Measurements from ENCODE around the gene KY. TPM values are rescaled to one million over a fixed set of nuclear protein-coding genes. Genes with fewer than 3 reads are reported as not detected.

The KY gene
- total RNA-seq, 1 donor from 2014 or later, result 0.04 TPM

DNA sequence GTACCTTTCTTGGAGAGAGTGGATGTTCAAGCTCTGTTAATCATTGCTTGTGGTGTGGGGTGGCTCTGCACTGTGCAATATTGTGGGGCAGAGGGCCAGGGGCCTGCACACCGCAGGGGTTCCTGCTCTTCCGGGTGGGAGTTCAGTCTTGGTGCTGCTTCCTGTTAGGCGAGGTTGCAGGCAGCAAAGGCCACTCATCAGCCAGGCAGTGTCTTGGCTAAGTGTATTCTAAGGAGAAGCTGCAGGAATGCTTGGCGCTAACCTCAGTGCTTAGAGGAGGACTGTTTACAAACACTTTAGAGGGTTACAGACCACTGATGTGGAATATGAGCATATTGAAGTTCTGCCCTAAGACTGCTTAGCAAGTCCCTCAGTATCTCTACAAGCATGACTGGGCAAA is 83.2 kb downstream of the KY start:
- DNase-seq (ENCODE audit: low read depth), result peak; percentile 19
- Histone ChIP-seq H3K4me3 (ENCODE audit: low read depth, low read length) (no peak overlapping the region), H3K36me3 (ENCODE audit: control insufficient read depth, insufficient read depth, low read length) (no peaks in the 10 kb centered on the region), H3K27me3 (ENCODE audit: control insufficient read depth, insufficient read depth, low read length) (no peaks in the 10 kb centered on the region)
- TF ChIP-seq, protein P1, sequence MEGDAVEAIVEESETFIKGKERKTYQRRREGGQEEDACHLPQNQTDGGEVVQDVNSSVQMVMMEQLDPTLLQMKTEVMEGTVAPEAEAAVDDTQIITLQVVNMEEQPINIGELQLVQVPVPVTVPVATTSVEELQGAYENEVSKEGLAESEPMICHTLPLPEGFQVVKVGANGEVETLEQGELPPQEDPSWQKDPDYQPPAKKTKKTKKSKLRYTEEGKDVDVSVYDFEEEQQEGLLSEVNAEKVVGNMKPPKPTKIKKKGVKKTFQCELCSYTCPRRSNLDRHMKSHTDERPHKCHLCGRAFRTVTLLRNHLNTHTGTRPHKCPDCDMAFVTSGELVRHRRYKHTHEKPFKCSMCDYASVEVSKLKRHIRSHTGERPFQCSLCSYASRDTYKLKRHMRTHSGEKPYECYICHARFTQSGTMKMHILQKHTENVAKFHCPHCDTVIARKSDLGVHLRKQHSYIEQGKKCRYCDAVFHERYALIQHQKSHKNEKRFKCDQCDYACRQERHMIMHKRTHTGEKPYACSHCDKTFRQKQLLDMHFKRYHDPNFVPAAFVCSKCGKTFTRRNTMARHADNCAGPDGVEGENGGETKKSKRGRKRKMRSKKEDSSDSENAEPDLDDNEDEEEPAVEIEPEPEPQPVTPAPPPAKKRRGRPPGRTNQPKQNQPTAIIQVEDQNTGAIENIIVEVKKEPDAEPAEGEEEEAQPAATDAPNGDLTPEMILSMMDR (IDR thresholded peaks at IDR 0.05; ENCODE audit: insufficient read depth, low read length, poor library complexity, severe bottlenecking), result no peak

DNA sequence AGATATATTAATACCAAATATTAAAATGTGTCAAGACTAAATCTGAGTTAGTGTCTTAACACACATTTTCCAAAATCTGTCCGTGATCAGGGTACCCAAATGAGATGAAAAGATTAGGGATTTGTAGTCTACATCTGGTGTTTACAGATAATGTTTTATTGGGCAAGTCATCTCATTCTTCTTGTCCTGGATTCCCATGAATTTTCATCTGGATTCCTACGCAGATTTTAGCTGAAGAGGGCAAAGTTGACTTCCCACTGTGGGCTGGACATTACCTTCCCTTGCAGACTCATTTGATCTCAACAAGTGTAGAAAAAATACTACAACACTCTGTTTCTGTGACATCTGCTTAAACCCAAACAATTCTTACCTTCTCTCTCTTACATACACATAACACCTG is 85.8 kb downstream of the KY start:
- no peak for DNase-seq (ENCODE audit: low read depth)
- H3K27me3 ChIP-seq (ENCODE audit: control insufficient read depth, insufficient read depth, low read length), result no peaks in the 10 kb centered on the region
- no peaks in the 10 kb centered on the region for H3K36me3 ChIP-seq (ENCODE audit: control insufficient read depth, insufficient read depth, low read length)
- TF ChIP-seq, protein P1 (IDR thresholded peaks at IDR 0.05; ENCODE audit: insufficient read depth, low read length, poor library complexity, severe bottlenecking), result no peak
- H3K4me3 ChIP-seq (ENCODE audit: low read depth, low read length), result no peak overlapping the region

GRCh38 chr3:134563601-134564000 is 87.2 kb downstream of the KY start:
- no peaks in the 10 kb centered on the region for H3K27me3 ChIP-seq (ENCODE audit: control insufficient read depth, insufficient read depth, low read length)
- H3K4me3 ChIP-seq (ENCODE audit: low read depth, low read length), result no peak overlapping the region
- TF ChIP-seq, protein P1 (IDR thresholded peaks at IDR 0.05; ENCODE audit: insufficient read depth, low read length, poor library complexity, severe bottlenecking), result no peak
- DNase-seq (ENCODE audit: low read depth), result no peak
- H3K36me3 ChIP-seq (ENCODE audit: control insufficient read depth, insufficient read depth, low read length), result no peaks in the 10 kb centered on the region

GRCh38 chr3:134562055-134562454 is 88.8 kb downstream of the KY start:
- TF ChIP-seq, protein P1 (IDR thresholded peaks at IDR 0.05; ENCODE audit: insufficient read depth, low read length, poor library complexity, severe bottlenecking), result no peak
- no peaks in the 10 kb centered on the region for H3K36me3 ChIP-seq (ENCODE audit: control insufficient read depth, insufficient read depth, low read length)
- no peaks in the 10 kb centered on the region for H3K27me3 ChIP-seq (ENCODE audit: control insufficient read depth, insufficient read depth, low read length)
- no peak overlapping the region for H3K4me3 ChIP-seq (ENCODE audit: low read depth, low read length)
- no peak for DNase-seq (ENCODE audit: low read depth)

DNA sequence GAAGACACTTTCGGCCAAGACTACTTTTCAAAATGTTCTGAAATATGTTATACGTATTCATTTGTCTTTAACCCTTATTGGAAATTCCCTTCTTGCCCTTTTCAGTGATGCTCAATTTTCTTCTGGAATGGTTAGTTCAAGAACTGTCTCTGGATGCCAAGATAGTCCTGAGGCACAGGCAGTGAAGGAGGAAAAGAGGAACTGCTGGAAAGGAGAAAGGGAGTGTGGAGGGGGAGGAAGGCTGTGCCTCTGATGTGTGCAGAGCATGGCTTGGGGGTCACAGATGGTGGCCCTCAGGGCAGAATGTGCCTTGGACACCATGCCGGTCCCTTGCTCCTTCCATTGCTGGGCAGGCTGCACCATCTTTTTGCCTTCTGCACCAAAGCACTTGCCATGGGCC is 91.2 kb downstream of the KY start:
- no peak for DNase-seq (ENCODE audit: low read depth)
- TF ChIP-seq, protein P1 (IDR thresholded peaks at IDR 0.05; ENCODE audit: insufficient read depth, low read length, poor library complexity, severe bottlenecking), result no peak
- H3K27me3 ChIP-seq (ENCODE audit: control insufficient read depth, insufficient read depth, low read length), result no peaks in the 10 kb centered on the region
- H3K36me3 ChIP-seq (ENCODE audit: control insufficient read depth, insufficient read depth, low read length), result no peaks in the 10 kb centered on the region
- H3K4me3 ChIP-seq (ENCODE audit: low read depth, low read length), result no peak overlapping the region

Other genes with a start within 250 kb of the KY start
- 48.7 and 50.1 TPM in 2 replicates for gene ANAPC13, start 165.0 kb downstream of the KY start, total RNA-seq
- 11.7 and 17.8 TPM in 2 replicates for gene CEP63, start 165.0 kb downstream of the KY start, total RNA-seq
- gene EPHB1, start 144.2 kb upstream of the KY start, total RNA-seq, result 10.8 and 13.3 TPM in 2 replicates

Data from kidney epithelial cell (primary cell).